ENCODE results near the gene SYAP1. TPM values are rescaled to one million over a fixed set of nuclear protein-coding genes. Genes with fewer than 3 reads are reported as not detected.

SYAP1 gene
- total RNA-seq, 1 experiment from 2014 or later = 18.5 TPM

DNA sequence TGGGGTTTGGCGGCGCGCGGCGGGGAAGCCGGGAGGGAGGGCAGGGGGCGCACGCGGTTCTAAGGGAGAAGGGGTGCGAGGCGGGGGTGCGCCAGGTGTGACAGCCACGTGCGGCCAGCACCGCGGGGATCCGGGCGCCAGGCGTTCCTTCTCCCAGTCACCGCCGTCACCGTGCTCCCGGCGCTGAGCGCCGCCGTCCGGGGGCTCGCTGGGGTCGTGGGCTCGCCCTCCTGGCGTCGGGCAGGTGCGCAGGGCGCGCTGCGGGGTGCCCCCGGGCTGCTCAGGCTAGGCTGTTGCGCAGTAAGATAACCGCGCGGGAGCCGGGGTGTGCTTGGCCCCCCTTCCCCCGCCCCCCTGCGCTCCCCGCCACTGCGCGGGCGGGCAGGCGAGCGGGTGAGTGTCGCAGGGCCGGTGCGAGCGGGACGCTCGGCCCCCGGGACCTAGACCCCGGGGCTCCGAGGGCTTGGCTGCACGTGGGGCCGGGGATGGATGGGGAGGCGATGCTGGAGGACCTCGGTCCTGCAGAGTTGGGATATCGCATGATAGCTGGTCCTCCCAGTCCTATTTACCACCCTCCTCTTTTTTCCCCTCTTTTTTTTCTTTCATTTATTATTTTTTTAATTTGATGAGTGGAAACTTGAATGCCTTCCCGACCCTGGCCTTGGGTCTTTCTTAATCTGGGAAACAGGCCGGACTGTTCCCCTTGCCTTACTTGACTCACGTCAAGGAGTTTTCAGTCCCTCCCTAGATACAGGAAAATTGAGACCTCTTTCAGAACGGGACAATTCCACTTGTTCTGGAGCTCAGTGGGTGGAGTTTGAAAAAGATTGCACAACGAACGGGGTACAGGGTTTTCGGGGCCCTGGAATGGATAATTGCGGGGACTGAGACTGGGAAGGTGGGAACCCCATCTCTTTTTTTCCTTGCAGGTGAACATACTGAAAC, 67.7 kb downstream of the SYAP1 start:
- H3K27me3 Mint-ChIP-seq (ENCODE audit: low read depth) = no peaks in the 10 kb centered on the region
- DNase-seq (ENCODE audit: low spot score) = peak; percentile 24
- no peak for ATAC-seq
- CTCF ChIA-PET = interaction anchor here (0.6 kb wide), 1 partner anchor 39 kb away, joined by 3 read pairs; no protein-coding TSS in a partner anchor
- no peak overlapping the region for H3K27ac Mint-ChIP-seq
- peaks cover 9% of the 10 kb centered on the region; the same call in 1 of the 2 replicates for H3K36me3 Mint-ChIP-seq
- peak overlapping the region; percentile 96 for H3K4me3 Mint-ChIP-seq
- POLR2A ChIA-PET = interaction anchor here (1.0 kb wide), 1 partner anchor 67 kb away, joined by 4 read pairs; no protein-coding TSS in a partner anchor
- H3K9me3 Mint-ChIP-seq = no peaks in the 10 kb centered on the region
- H3K4me1 Mint-ChIP-seq = peaks cover 8% of the 10 kb centered on the region
- TF ChIP-seq, protein P1, sequence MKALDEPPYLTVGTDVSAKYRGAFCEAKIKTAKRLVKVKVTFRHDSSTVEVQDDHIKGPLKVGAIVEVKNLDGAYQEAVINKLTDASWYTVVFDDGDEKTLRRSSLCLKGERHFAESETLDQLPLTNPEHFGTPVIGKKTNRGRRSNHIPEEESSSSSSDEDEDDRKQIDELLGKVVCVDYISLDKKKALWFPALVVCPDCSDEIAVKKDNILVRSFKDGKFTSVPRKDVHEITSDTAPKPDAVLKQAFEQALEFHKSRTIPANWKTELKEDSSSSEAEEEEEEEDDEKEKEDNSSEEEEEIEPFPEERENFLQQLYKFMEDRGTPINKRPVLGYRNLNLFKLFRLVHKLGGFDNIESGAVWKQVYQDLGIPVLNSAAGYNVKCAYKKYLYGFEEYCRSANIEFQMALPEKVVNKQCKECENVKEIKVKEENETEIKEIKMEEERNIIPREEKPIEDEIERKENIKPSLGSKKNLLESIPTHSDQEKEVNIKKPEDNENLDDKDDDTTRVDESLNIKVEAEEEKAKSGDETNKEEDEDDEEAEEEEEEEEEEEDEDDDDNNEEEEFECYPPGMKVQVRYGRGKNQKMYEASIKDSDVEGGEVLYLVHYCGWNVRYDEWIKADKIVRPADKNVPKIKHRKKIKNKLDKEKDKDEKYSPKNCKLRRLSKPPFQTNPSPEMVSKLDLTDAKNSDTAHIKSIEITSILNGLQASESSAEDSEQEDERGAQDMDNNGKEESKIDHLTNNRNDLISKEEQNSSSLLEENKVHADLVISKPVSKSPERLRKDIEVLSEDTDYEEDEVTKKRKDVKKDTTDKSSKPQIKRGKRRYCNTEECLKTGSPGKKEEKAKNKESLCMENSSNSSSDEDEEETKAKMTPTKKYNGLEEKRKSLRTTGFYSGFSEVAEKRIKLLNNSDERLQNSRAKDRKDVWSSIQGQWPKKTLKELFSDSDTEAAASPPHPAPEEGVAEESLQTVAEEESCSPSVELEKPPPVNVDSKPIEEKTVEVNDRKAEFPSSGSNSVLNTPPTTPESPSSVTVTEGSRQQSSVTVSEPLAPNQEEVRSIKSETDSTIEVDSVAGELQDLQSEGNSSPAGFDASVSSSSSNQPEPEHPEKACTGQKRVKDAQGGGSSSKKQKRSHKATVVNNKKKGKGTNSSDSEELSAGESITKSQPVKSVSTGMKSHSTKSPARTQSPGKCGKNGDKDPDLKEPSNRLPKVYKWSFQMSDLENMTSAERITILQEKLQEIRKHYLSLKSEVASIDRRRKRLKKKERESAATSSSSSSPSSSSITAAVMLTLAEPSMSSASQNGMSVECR (CRISPR knock-in tag; IDR thresholded peaks at IDR 0.05; ENCODE audit: borderline replicate concordance) = no peak
- TF ChIP-seq ZBTB21 (CRISPR knock-in tag; IDR thresholded peaks at IDR 0.05; ENCODE audit: borderline replicate concordance) (no peak), ZNF423 (CRISPR knock-in tag; IDR thresholded peaks at IDR 0.05) (no peak)

GRCh38 chrX:16788477-16788876, 69.1 kb downstream of the SYAP1 start:
- H3K4me3 Mint-ChIP-seq = peak overlapping the region; percentile 77
- ChIA-PET CTCF (no interaction called here), POLR2A (interaction anchor here (0.5 kb wide), 1 partner anchor 71 kb away, joined by 5 read pairs; no protein-coding TSS in a partner anchor)
- H3K36me3 Mint-ChIP-seq = peaks cover 11% of the 10 kb centered on the region; the same call in 1 of the 2 replicates
- TF ChIP-seq FOXJ3 (CRISPR knock-in tag; IDR thresholded peaks at IDR 0.05; ENCODE audit: borderline replicate concordance) (no peak), GABPB1 (CRISPR knock-in tag; IDR thresholded peaks at IDR 0.05) (0 out of 2 replicates have a peak, but pooled peaks have one; percentile 28), TEAD1 (CRISPR knock-in tag; IDR thresholded peaks at IDR 0.05) (no peak), TP53 (CRISPR knock-in tag; IDR thresholded peaks at IDR 0.05) (no peak), ZBTB21 (CRISPR knock-in tag; IDR thresholded peaks at IDR 0.05; ENCODE audit: borderline replicate concordance) (no peak), GTF2I (CRISPR knock-in tag; conservative IDR thresholded peaks at IDR 0.05) (no peak)
- TF ChIP-seq, protein P2, sequence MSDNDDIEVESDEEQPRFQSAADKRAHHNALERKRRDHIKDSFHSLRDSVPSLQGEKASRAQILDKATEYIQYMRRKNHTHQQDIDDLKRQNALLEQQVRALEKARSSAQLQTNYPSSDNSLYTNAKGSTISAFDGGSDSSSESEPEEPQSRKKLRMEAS (CRISPR knock-in tag; IDR thresholded peaks at IDR 0.05) = no peak
- TF ChIP-seq, protein P3, sequence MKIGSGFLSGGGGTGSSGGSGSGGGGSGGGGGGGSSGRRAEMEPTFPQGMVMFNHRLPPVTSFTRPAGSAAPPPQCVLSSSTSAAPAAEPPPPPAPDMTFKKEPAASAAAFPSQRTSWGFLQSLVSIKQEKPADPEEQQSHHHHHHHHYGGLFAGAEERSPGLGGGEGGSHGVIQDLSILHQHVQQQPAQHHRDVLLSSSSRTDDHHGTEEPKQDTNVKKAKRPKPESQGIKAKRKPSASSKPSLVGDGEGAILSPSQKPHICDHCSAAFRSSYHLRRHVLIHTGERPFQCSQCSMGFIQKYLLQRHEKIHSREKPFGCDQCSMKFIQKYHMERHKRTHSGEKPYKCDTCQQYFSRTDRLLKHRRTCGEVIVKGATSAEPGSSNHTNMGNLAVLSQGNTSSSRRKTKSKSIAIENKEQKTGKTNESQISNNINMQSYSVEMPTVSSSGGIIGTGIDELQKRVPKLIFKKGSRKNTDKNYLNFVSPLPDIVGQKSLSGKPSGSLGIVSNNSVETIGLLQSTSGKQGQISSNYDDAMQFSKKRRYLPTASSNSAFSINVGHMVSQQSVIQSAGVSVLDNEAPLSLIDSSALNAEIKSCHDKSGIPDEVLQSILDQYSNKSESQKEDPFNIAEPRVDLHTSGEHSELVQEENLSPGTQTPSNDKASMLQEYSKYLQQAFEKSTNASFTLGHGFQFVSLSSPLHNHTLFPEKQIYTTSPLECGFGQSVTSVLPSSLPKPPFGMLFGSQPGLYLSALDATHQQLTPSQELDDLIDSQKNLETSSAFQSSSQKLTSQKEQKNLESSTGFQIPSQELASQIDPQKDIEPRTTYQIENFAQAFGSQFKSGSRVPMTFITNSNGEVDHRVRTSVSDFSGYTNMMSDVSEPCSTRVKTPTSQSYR (CRISPR knock-in tag; IDR thresholded peaks at IDR 0.05) = no peak
- TF ChIP-seq, protein P4, sequence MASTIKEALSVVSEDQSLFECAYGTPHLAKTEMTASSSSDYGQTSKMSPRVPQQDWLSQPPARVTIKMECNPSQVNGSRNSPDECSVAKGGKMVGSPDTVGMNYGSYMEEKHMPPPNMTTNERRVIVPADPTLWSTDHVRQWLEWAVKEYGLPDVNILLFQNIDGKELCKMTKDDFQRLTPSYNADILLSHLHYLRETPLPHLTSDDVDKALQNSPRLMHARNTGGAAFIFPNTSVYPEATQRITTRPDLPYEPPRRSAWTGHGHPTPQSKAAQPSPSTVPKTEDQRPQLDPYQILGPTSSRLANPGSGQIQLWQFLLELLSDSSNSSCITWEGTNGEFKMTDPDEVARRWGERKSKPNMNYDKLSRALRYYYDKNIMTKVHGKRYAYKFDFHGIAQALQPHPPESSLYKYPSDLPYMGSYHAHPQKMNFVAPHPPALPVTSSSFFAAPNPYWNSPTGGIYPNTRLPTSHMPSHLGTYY (CRISPR knock-in tag; IDR thresholded peaks at IDR 0.05) = no peak
- no peaks in the 10 kb centered on the region for H3K27me3 Mint-ChIP-seq (ENCODE audit: low read depth)
- no peak overlapping the region for H3K27ac Mint-ChIP-seq
- ATAC-seq (no peak), DNase-seq (ENCODE audit: low spot score) (no peak)
- H3K9me3 Mint-ChIP-seq = no peaks in the 10 kb centered on the region
- H3K4me1 Mint-ChIP-seq = peaks cover 8% of the 10 kb centered on the region
